Measurements from ENCODE around the gene ATG7. TPM values are rescaled to one million over a fixed set of nuclear protein-coding genes. Genes with fewer than 3 reads are reported as not detected.

The ATG7 gene
- total RNA-seq, 1 donor from 2014 or later = 53.5 TPM

DNA sequence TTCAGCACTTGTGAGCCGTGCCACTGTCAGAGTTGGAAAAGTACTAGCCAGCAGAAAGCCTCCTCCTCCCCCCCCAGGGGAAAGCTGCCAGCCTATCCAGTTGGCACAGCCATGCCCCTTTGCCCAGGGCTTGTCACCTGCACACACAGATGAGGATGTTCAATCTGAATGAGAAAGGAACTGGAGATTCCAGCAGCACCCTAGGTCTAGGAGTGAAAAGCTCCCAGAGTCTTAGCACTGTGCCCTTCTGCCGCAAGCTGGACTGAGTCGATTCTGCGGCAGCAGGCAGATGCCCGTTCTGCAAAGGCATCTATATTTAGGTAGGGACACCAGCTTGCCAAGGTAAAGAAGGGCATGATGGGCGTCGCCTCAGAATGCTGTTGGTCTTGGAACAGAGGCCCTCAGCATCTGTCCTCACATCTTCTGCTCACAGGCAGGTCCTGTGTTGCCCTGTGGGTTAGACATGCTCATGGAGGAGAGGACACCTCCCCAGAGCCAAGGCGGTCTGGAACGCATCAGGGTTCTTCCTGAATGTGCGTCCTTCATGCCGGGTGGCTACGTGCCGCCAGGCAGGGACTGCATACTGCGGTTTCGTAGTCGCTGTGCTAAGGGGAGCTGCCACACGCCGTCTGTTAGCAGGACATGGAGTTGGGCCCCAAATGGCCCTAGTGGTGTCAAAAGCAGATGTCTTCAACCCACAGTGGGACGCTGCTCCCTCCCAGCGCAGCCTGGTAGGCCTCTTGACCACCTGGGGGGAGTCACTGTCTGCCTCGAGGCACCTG lies 262.0 kb downstream of the ATG7 start:
- peaks cover 56% of the 10 kb centered on the region for H3K4me1 Mint-ChIP-seq
- no peak overlapping the region for H2AFZ ChIP-seq (replicated peaks)
- TF ChIP-seq EZH2phosphoT487 (IDR thresholded peaks at IDR 0.05) = no peak
- TF ChIP-seq EZH2 (IDR thresholded peaks at IDR 0.05) = no peak
- TF ChIP-seq, protein P1, sequence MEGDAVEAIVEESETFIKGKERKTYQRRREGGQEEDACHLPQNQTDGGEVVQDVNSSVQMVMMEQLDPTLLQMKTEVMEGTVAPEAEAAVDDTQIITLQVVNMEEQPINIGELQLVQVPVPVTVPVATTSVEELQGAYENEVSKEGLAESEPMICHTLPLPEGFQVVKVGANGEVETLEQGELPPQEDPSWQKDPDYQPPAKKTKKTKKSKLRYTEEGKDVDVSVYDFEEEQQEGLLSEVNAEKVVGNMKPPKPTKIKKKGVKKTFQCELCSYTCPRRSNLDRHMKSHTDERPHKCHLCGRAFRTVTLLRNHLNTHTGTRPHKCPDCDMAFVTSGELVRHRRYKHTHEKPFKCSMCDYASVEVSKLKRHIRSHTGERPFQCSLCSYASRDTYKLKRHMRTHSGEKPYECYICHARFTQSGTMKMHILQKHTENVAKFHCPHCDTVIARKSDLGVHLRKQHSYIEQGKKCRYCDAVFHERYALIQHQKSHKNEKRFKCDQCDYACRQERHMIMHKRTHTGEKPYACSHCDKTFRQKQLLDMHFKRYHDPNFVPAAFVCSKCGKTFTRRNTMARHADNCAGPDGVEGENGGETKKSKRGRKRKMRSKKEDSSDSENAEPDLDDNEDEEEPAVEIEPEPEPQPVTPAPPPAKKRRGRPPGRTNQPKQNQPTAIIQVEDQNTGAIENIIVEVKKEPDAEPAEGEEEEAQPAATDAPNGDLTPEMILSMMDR (IDR thresholded peaks at IDR 0.05) = no peak
- peaks cover 8% of the 10 kb centered on the region for H3K36me3 Mint-ChIP-seq
- H3K27me3 ChIP-seq = no peaks in the 10 kb centered on the region
- peaks cover 6% of the 10 kb centered on the region for H3K27me3 Mint-ChIP-seq (ENCODE audit: insufficient read depth, low read depth)
- H3K4me2 ChIP-seq = no peak overlapping the region
- no peak overlapping the region for H3K4me3 Mint-ChIP-seq
- no peak overlapping the region for H3K4me3 ChIP-seq
- no peaks in the 10 kb centered on the region for H3K79me2 ChIP-seq (ENCODE audit: low read depth)
- H3K9ac ChIP-seq = no peak overlapping the region
- H4K20me1 ChIP-seq (ENCODE audit: low read depth) = no peaks in the 10 kb centered on the region
- H3K36me3 ChIP-seq = no peaks in the 10 kb centered on the region
- H3K27ac Mint-ChIP-seq = no peak overlapping the region
- no peaks in the 10 kb centered on the region for H3K9me3 ChIP-seq (ENCODE audit: low read depth)
- no peak overlapping the region for H3K27ac ChIP-seq
- peaks cover 19% of the 10 kb centered on the region for H3K4me1 ChIP-seq
- no peak for DNase-seq (ENCODE audit: low spot score)
- peaks cover 6% of the 10 kb centered on the region for H3K9me3 Mint-ChIP-seq
- no peaks in the 10 kb centered on the region for H3F3A ChIP-seq (ENCODE audit: low read depth)

DNA sequence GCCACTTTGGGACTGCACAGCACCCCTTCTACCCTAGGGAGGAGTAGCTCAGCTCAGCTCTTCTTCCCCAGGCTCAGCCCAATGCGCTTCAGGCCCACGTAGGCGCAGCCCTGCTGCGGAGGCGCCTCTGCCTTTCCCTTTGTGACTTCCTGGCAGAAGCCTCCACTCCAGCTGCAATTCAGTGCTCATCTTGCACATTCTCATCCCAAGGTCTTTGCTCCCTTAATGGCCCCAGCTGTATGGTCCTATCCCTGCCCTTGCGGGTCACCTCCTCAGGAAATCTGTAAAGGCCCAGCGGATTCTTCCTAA lies 262.6 kb downstream of the ATG7 start:
- Mint-ChIP-seq H3K4me1 (peaks cover 58% of the 10 kb centered on the region), H3K27me3 (ENCODE audit: insufficient read depth, low read depth) (peaks cover 8% of the 10 kb centered on the region)

DNA sequence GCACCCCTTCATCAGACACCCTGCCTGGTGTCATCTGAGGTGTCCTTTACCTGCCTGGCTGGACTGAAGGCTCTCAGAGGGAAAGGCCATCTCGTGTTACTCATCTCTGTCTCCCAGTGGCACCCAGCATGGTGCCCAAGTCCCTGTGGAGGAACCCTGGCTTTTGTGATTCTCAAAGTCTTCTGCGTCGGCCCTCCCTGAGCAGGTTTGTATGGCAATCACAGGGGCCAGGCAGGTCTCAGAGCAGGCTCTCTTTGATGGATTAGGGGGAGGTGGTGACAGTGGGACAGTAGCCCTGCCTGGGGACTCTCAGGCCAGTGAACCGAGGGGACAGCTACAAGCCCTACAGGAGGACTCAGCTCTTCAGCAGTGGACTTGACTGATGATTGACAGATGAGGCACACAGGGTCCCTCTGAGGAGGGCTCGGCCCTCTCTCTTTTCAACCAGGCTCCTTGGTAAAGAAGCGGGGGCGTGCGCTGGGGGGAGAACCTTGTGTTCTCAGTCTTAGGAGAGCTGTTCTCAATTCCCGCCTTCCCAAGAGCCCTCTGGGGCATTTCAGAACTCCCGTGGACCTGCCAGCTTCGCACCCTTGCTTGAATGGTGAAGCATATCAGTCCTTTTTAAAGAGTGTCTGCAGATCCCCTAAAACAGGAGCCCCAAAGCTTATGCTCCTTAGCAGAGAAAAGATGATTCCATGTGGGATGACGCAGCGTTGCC lies 263.2 kb downstream of the ATG7 start:
- Histone ChIP-seq H3K4me2 (no peak overlapping the region), H3K36me3 (no peaks in the 10 kb centered on the region), H2AFZ (replicated peaks) (no peak overlapping the region), H3F3A (ENCODE audit: low read depth) (no peaks in the 10 kb centered on the region), H3K27ac (no peak overlapping the region), H3K79me2 (ENCODE audit: low read depth) (no peaks in the 10 kb centered on the region), H3K4me3 (no peak overlapping the region), H3K9ac (no peak overlapping the region), H3K9me3 (ENCODE audit: low read depth) (no peaks in the 10 kb centered on the region), H3K4me1 (peaks cover 19% of the 10 kb centered on the region), H4K20me1 (ENCODE audit: low read depth) (no peaks in the 10 kb centered on the region), H3K27me3 (no peaks in the 10 kb centered on the region)
- Mint-ChIP-seq H3K4me3 (no peak overlapping the region), H3K27me3 (ENCODE audit: insufficient read depth, low read depth) (peaks cover 8% of the 10 kb centered on the region), H3K9me3 (peaks cover 6% of the 10 kb centered on the region), H3K36me3 (peaks cover 8% of the 10 kb centered on the region), H3K27ac (no peak overlapping the region), H3K4me1 (peaks cover 54% of the 10 kb centered on the region)
- TF ChIP-seq, protein P1 (IDR thresholded peaks at IDR 0.05) = no peak
- no peak for TF ChIP-seq EZH2 (IDR thresholded peaks at IDR 0.05)
- TF ChIP-seq EZH2phosphoT487 (IDR thresholded peaks at IDR 0.05) = no peak
- no peak for DNase-seq (ENCODE audit: low spot score)

More for the DNA sequence above, 262.6 kb downstream of the ATG7 start:
- H3K36me3 Mint-ChIP-seq = peaks cover 7% of the 10 kb centered on the region
- Histone ChIP-seq H3K27ac (no peak overlapping the region), H3K9ac (no peak overlapping the region), H3K4me1 (peaks cover 19% of the 10 kb centered on the region), H3K79me2 (ENCODE audit: low read depth) (no peaks in the 10 kb centered on the region), H2AFZ (replicated peaks) (no peak overlapping the region), H3K36me3 (no peaks in the 10 kb centered on the region), H4K20me1 (ENCODE audit: low read depth) (no peaks in the 10 kb centered on the region), H3K27me3 (no peaks in the 10 kb centered on the region), H3F3A (ENCODE audit: low read depth) (no peaks in the 10 kb centered on the region), H3K4me3 (no peak overlapping the region), H3K4me2 (no peak overlapping the region), H3K9me3 (ENCODE audit: low read depth) (no peaks in the 10 kb centered on the region)
- TF ChIP-seq, protein P1 (IDR thresholded peaks at IDR 0.05) = no peak
- TF ChIP-seq EZH2 (IDR thresholded peaks at IDR 0.05) = no peak
- TF ChIP-seq EZH2phosphoT487 (IDR thresholded peaks at IDR 0.05) = no peak
- H3K27ac Mint-ChIP-seq = peak overlapping the region; percentile 79
- no peak overlapping the region for H3K4me3 Mint-ChIP-seq
- no peak for DNase-seq (ENCODE audit: low spot score)
- H3K9me3 Mint-ChIP-seq = peaks cover 6% of the 10 kb centered on the region

Measured in neural progenitor cell (in vitro differentiated cells).